DND-41 (cell line): ENCODE results near the gene SMTNL2.

ENCODE experiments used
- ATAC-seq: fragments of 200-7000 bp; cut with Tn5 transposase; 3 replicates; pipeline ENCODE4 v1.9.1; 2021; ENCODE audit warnings: low read depth; ENCODE audit not compliant: insufficient read depth
- DNase-seq: peaks from one replicate; pipeline ENCODE4 v3.0.0-alpha.2; 2020
- H2AFZ ChIP-seq: 2 replicates; pipeline ENCODE4 v1.6.0; 2012; ENCODE audit warnings: low read depth, low read length
- H3K27ac ChIP-seq: 2 replicates; pipeline ENCODE4 v1.5.1; 2012; ENCODE audit warnings: low read length, inconsistent platforms
- H3K27me3 ChIP-seq: fragments of 200-600 bp; sonication (generic); 2 replicates; pipeline ENCODE4 v1.6.0; 2012; ENCODE audit warnings: low read length, mild to moderate bottlenecking, inconsistent platforms; ENCODE audit not compliant: insufficient read depth, poor library complexity
- H3K36me3 ChIP-seq: 2 replicates; pipeline ENCODE4 v1.5.1; 2012; ENCODE audit warnings: low read length, inconsistent platforms; ENCODE audit not compliant: insufficient read depth
- H3K4me1 ChIP-seq: 2 replicates; pipeline ENCODE4 v1.5.1; 2012; ENCODE audit warnings: mild to moderate bottlenecking, low read length; ENCODE audit not compliant: insufficient read depth
- H3K4me2 ChIP-seq: 2 replicates; pipeline ENCODE4 v1.6.0; 2012; ENCODE audit warnings: mild to moderate bottlenecking, moderate library complexity, low read length, inconsistent platforms; ENCODE audit not compliant: insufficient read depth
- H3K4me3 ChIP-seq, 2 experiments: fragments of 200-600 bp in 1 of 2; shearing (Covaris generic) in 1 of 2; 2 replicates each; pipeline ENCODE4 v1.5.1; 2012 to 2016; ENCODE audit warnings: inconsistent platforms in 2 of 2, low read length in 2 of 2, mild to moderate bottlenecking in 2 of 2, low read depth in 1 of 2, moderate library complexity in 1 of 2
- H3K79me2 ChIP-seq: 2 replicates; pipeline ENCODE4 v1.6.0; 2012; ENCODE audit warnings: low read length, inconsistent platforms; ENCODE audit not compliant: insufficient read depth
- H3K9ac ChIP-seq: 2 replicates; pipeline ENCODE4 v1.6.0; 2012; ENCODE audit warnings: low read depth, mild to moderate bottlenecking, inconsistent platforms, low read length, moderate library complexity
- H3K9me3 ChIP-seq: 2 replicates; pipeline ENCODE4 v1.5.1; 2012; ENCODE audit warnings: low read length, moderate library complexity, mild to moderate bottlenecking, inconsistent platforms; ENCODE audit not compliant: insufficient read depth, severe bottlenecking
- H4K20me1 ChIP-seq: 2 replicates; pipeline ENCODE4 v1.6.0; 2012; ENCODE audit warnings: low read length; ENCODE audit not compliant: insufficient read depth
- CTCF ChIP-seq: IDR thresholded peaks from 2 replicates; pipeline ENCODE4 v1.5.1; 2012; ENCODE audit warnings: borderline replicate concordance, low read length, moderate library complexity, mild to moderate bottlenecking; ENCODE audit not compliant: poor library complexity, severe bottlenecking; ENCODE audit errors: extremely low read depth
- EZH2 ChIP-seq: IDR thresholded peaks from 3 replicates; pipeline ENCODE4 v1.6.1; 2012; ENCODE audit warnings: borderline replicate concordance, low read depth, mild to moderate bottlenecking, moderate library complexity, low read length, inconsistent platforms; ENCODE audit not compliant: severe bottlenecking

SMTNL2 gene

GRCh38 chr17:4558347-4558971, 25.9 kb upstream of the SMTNL2 start:
- no peaks in the 10 kb centered on the region for H3K27me3 ChIP-seq
- H2AFZ ChIP-seq: no peak overlapping the region
- no peak for ATAC-seq
- H3K9ac ChIP-seq: no peak overlapping the region
- peaks cover 23% of the 10 kb centered on the region for H3K4me1 ChIP-seq
- H3K4me2 ChIP-seq: no peak overlapping the region
- no peak for TF ChIP-seq EZH2
- no peak for TF ChIP-seq CTCF
- H3K4me3 ChIP-seq: no peak overlapping the region
- H3K79me2 ChIP-seq: peaks cover 18% of the 10 kb centered on the region
- H3K9me3 ChIP-seq: no peaks in the 10 kb centered on the region
- DNase-seq: no peak
- H4K20me1 ChIP-seq: 0 out of 2 replicates have a peak, but pooled peaks cover 3% of the 10 kb centered on the region
- no peak overlapping the region for H3K27ac ChIP-seq
- peaks cover 13% of the 10 kb centered on the region for H3K36me3 ChIP-seq

- H3K9me3 ChIP-seq: no peaks in the 10 kb centered on the region
- peaks cover 15% of the 10 kb centered on the region for H3K4me1 ChIP-seq
- TF ChIP-seq EZH2: no peak
- no peak for TF ChIP-seq CTCF
- no peak overlapping the region for H3K4me3 ChIP-seq
- H4K20me1 ChIP-seq: 0 out of 2 replicates have a peak, but pooled peaks cover 2% of the 10 kb centered on the region
- H3K79me2 ChIP-seq: peaks cover 10% of the 10 kb centered on the region
- H3K36me3 ChIP-seq: peaks cover 7% of the 10 kb centered on the region; the same call in 1 of the 2 replicates
- no peak overlapping the region for H3K9ac ChIP-seq
- H2AFZ ChIP-seq: no peak overlapping the region
- H3K4me2 ChIP-seq: no peak overlapping the region
- DNase-seq: no peak
- ATAC-seq: no peak
- no peak overlapping the region for H3K27ac ChIP-seq
- no peaks in the 10 kb centered on the region for H3K27me3 ChIP-seq
Observed at GRCh38 chr17:4559139-4559791, 25.1 kb upstream of the SMTNL2 start.

- peaks cover 9% of the 10 kb centered on the region for H3K4me1 ChIP-seq
- no peak overlapping the region for H3K9ac ChIP-seq
- ATAC-seq (no peak), DNase-seq (no peak)
- no peak overlapping the region for H3K4me2 ChIP-seq
- no peaks in the 10 kb centered on the region for H4K20me1 ChIP-seq
- H3K27ac ChIP-seq: no peak overlapping the region
- H3K9me3 ChIP-seq: no peaks in the 10 kb centered on the region
- H3K36me3 ChIP-seq: peaks cover 2% of the 10 kb centered on the region; the same call in 1 of the 2 replicates
- peaks cover 3% of the 10 kb centered on the region for H3K79me2 ChIP-seq
- no peak overlapping the region for H3K4me3 ChIP-seq
- no peak overlapping the region for H2AFZ ChIP-seq
- no peaks in the 10 kb centered on the region for H3K27me3 ChIP-seq
- TF ChIP-seq CTCF (no peak), EZH2 (no peak)
Observed at GRCh38 chr17:4559966-4560365, 24.4 kb upstream of the SMTNL2 start.
